ENCODE measurements around the gene NFATC1.
A peak's percentile ranks its signal among the peaks of the same experiment; 100 is the strongest.

The NFATC1 gene

GRCh38 chr18:79403723-79404566, 8.2 kb downstream of the NFATC1 start:
- Histone ChIP-seq H3K27ac (ENCODE audit: poor library complexity, severe bottlenecking) (peak overlapping the region; percentile 48), H3K9me3 (ENCODE audit: severe bottlenecking) (no peaks in the 10 kb centered on the region), H3K36me3 (ENCODE audit: low read depth) (no peaks in the 10 kb centered on the region), H3K4me3 (ENCODE audit: severe bottlenecking) (no peak overlapping the region), H3K4me1 (ENCODE audit: insufficient read depth, poor library complexity, severe bottlenecking) (peaks cover 18% of the 10 kb centered on the region), H3K27me3 (ENCODE audit: insufficient read depth, poor library complexity, severe bottlenecking) (no peaks in the 10 kb centered on the region)
- TF ChIP-seq CTCF (IDR thresholded peaks at IDR 0.05; ENCODE audit: poor library complexity, severe bottlenecking): no peak
- no peak for DNase-seq (ENCODE audit: low spot score)
- ATAC-seq (ENCODE audit: low read depth): peak; percentile 88

DNA sequence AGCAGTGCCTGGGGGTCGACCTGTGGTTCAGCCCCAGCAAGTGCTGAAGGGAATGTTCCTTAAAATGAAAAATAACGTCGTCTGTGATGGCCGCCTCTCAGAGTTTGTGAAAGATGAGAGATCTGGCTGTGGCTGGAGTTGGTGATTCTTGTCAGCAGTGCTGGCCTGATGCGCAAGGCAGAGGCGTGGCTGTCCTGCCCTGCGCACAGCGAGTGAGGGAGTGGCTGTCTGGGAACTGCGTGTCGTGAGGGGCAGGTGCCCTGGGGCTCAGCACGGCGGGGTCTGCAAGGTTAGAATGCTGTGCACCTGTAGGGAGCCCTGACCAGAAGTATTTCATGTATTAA, 8.8 kb downstream of the NFATC1 start:
- no peak for TF ChIP-seq CTCF (IDR thresholded peaks at IDR 0.05; ENCODE audit: poor library complexity, severe bottlenecking)
- no peak overlapping the region for H3K4me3 ChIP-seq (ENCODE audit: severe bottlenecking)
- ATAC-seq (ENCODE audit: low read depth) (no peak), DNase-seq (ENCODE audit: low spot score) (no peak)
- H3K27me3 ChIP-seq (ENCODE audit: insufficient read depth, poor library complexity, severe bottlenecking): no peaks in the 10 kb centered on the region
- H3K27ac ChIP-seq (ENCODE audit: poor library complexity, severe bottlenecking): no peak overlapping the region
- no peaks in the 10 kb centered on the region for H3K9me3 ChIP-seq (ENCODE audit: severe bottlenecking)
- H3K36me3 ChIP-seq (ENCODE audit: low read depth): no peaks in the 10 kb centered on the region
- H3K4me1 ChIP-seq (ENCODE audit: insufficient read depth, poor library complexity, severe bottlenecking): peaks cover 18% of the 10 kb centered on the region

- Histone ChIP-seq H3K36me3 (ENCODE audit: low read depth) (no peaks in the 10 kb centered on the region), H3K9me3 (ENCODE audit: severe bottlenecking) (no peaks in the 10 kb centered on the region), H3K27ac (ENCODE audit: poor library complexity, severe bottlenecking) (no peak overlapping the region), H3K4me3 (ENCODE audit: severe bottlenecking) (no peak overlapping the region), H3K4me1 (ENCODE audit: insufficient read depth, poor library complexity, severe bottlenecking) (peaks cover 18% of the 10 kb centered on the region), H3K27me3 (ENCODE audit: insufficient read depth, poor library complexity, severe bottlenecking) (no peaks in the 10 kb centered on the region)
- TF ChIP-seq CTCF (IDR thresholded peaks at IDR 0.05; ENCODE audit: poor library complexity, severe bottlenecking): no peak
- no peak for ATAC-seq (ENCODE audit: low read depth)
- DNase-seq (ENCODE audit: low spot score): no peak
These were observed 9.5 kb downstream of the NFATC1 start for GRCh38 chr18:79405019-79405780.

GRCh38 chr18:79405781-79406575, 10.2 kb downstream of the NFATC1 start:
- DNase-seq (ENCODE audit: low spot score): no peak
- H3K27ac ChIP-seq (ENCODE audit: poor library complexity, severe bottlenecking): no peak overlapping the region

More at GRCh38 chr18:79405781-79406575, 10.2 kb downstream of the NFATC1 start:
- Histone ChIP-seq H3K36me3 (ENCODE audit: low read depth) (no peaks in the 10 kb centered on the region), H3K9me3 (ENCODE audit: severe bottlenecking) (no peaks in the 10 kb centered on the region), H3K4me1 (ENCODE audit: insufficient read depth, poor library complexity, severe bottlenecking) (peaks cover 18% of the 10 kb centered on the region), H3K27me3 (ENCODE audit: insufficient read depth, poor library complexity, severe bottlenecking) (no peaks in the 10 kb centered on the region), H3K4me3 (ENCODE audit: severe bottlenecking) (no peak overlapping the region)
- TF ChIP-seq CTCF (IDR thresholded peaks at IDR 0.05; ENCODE audit: poor library complexity, severe bottlenecking): no peak
- no peak for ATAC-seq (ENCODE audit: low read depth)
